Muscle of back (tissue), 13 donors: ENCODE measurements around the gene IL1B. TPM values are rescaled to one million over a fixed set of nuclear protein-coding genes. Genes with fewer than 3 reads are reported as not detected.

Experiments
- DNase-seq, 3 donors: peaks; one replicate each; pipeline versions ENCODE4 v3.0.0 to v3.0.0-alpha.2; 2013
- long read RNA-seq, 9 donors: transcript quantifications; one replicate each; lab custom pipeline, GENCODE V29; 2026
- polyA plus RNA-seq, 10 donors: library from polyadenylated mRNA; unstranded; fragments of 120-200 nt; gene quantifications; one replicate each; pipeline ENCODE4 v1.2.1, GENCODE V29; 2013; ENCODE audit not compliant: insufficient read length in 10 of 10

Gene IL1B
- polyA plus RNA-seq: 1 to 10 TPM in 2 of 10 donors, under 1 TPM in 7, not detected in 1; 0.34 to 4.9 (median 0.59) TPM
- long read RNA-seq, donor 1: 0 reads
- long read RNA-seq, donor 2: 0 reads
- long read RNA-seq, donor 3: 0 reads
- long read RNA-seq, donor 4: 0 reads
- long read RNA-seq, donor 5, partial matches to known transcripts: 0 of 1 reads
- long read RNA-seq, donor 5, other reads (novel, unspliced or antisense): 0 of 1 reads
- long read RNA-seq, donor 6: 0 reads
- long read RNA-seq, donor 7: 0 reads
- long read RNA-seq, donor 8: 0 reads
- long read RNA-seq, donor 9: 0 reads

GRCh38 chr2:112836695-112837117 is at the start of gene IL1B:
IL1B (minus strand) TSS chr2:112836779; CDS start chr2:112836229, 550 bp downstream.
- DNase-seq: peak in 1 of 3 donors; percentile 55

DNA sequence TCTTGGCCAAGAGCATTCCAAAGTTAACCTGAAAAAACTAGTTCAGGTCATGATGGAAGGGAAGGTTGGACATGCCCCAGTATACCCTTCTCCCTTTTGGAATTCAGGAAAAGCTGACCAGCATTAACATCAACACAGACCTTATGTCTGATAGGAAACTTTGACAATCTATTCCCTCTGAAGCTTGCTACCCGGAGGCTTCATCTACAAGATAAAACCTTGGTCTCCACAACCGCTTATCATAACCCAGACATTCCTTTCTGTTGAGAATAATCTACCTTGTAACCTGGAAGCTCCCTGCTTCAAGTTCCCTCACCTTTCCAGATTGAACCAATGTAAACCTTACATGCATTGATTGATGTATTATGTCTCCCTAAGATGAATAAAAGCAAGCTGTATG is 49.7 kb upstream of the IL1B start:
- DNase-seq: no peak

DNA sequence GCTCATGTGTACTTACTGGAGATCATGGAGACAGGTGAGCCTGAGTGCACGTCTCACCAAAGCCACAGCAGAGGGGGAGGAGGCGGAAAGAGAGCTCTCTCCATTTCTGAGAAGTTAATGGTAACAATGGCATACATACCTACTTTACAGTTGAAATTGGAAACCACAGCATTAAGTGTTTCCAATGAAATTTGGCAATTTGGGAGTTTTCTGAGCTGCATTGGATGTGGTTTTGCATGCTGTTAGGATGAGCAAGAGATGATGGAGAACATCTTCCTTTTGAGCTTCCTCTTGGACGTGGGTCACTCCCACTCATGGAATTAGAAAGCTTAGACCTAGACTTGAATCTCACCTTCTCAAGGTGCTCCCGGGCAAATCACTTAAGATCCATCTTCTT is 48.9 kb upstream of the IL1B start:
- DNase-seq: no peak

DNA sequence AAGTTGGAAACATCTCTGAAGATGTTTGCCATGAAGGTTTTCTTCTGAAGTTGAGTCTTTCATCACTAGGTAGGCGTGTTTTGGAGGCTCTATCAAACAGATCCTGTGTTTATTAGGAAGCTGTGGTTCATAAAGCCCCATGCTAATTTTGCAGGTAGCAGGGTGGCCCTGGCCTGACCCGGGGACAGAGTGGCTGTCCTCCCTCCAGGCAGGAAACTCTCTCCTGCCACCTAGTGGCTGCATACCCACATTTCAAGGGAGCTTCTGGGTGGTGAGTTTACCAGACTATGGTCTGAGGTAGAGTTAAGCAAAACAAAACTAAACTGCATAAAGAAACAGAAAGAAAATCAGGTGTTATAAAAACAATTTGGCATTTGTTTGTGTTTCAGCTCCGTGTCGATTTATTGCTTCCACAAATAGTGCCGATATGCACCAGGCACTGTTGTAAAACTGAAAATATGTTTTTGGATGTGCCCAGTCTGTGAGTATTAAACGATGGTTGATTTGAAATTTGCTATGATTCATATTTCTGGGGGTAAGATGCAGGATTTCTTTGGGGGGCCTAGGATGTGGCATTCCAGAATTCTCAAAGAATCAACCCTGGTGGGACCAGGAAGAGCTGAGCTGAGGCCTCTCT is 48.4 kb upstream of the IL1B start:
- peak in 2 of 3 donors; percentile 16 for DNase-seq

DNA sequence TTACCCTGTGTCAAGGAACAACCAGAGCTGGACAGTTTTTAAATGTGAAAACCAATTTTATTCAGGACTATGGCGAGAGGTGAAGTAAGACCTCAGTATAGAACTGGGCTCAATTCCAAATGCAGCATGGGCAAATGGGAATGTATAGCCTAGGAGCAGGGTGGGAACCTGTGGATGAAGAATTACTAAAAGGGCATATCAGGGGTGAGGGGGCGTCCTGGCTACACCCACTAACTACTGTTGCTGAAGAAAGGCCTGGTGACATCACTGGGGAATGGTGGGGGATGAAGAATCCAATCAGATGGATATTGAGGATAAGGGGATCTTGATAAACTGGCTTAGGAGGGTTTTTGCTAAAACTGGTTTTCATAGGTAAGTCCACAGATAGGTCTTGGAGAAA is 47.1 kb upstream of the IL1B start:
- no peak for DNase-seq

DNA sequence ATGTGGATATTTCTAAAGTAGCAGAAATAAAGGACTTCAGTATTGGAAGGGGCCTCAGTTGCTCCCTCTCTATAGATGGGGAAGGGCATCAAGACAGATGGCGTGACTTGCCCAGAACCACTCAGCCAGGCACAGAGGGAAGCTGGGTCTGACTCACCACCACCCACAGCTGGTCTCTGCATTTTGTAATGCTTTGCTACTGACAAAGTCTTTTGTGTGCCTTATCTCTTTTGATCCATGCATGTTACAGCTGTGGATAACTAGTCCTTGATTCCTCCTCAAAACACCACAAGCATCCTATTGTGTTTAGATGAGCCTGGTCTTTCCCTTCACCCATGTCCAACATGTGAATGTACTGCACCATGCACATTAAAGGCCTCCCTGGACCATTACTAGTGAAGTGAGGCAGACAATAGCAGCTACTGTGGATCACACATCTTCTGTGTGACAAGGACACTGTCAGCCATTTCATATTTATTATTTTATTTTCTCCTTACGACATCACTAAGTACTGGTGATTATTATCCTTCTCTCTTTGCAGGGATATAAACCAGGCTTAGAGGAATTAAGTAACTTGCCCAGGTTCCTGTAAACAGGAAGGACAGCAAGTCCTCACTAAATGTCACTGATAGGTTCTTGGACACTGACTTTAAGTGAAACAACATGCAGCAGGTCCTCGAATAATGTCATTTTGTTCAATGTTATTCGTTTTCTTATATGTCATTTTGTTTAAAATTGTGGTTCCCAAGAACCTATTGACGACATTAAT is 44.8 kb upstream of the IL1B start:
- peak in 1 of 3 donors; percentile 29 for DNase-seq

DNA sequence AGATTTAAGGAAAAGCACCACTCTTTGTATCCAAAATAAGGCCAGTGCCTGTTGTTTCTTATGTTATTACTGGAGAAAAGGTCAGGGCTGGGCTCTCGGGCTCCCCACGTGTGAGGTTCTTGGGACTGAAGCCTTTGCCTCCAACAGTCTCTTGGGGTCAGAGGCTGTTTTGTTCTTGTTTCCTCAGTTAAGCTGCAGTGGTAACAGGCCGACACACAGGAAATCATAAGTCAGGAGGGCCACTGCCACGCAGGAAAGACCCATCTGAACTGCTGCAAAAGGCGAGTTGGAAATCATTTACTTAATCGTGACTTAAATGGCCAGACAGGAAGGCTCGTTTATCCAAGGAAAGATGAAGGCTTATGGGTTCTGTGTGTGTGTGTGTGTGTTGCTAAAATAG is 44.1 kb upstream of the IL1B start:
- DNase-seq: no peak

- DNase-seq: no peak
These were observed 43.5 kb upstream of the IL1B start for GRCh38 chr2:112880091-112880531.

- no peak for DNase-seq
These were observed 43.0 kb upstream of the IL1B start for GRCh38 chr2:112879491-112880041.

DNA sequence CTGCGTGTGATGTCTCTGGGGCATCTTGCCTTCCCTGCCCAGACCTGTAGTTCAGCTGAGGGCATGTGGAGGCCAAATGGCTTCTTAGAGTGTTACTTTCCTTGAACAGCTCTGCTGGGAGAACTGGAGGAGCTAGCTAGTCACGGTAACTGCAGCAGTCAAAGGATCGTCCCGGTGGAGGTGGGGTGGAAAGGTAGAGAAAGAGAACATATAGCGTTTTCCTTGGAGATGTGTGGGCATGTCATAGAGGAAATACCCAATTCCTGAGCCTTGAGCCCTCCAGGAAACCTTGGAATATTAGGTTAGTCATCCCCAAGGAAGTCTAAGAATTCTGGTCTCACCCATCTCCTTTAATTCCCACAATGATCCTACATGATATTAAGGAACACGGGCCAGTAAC is 40.8 kb upstream of the IL1B start:
- DNase-seq: peak in 1 of 3 donors; percentile 22

DNA sequence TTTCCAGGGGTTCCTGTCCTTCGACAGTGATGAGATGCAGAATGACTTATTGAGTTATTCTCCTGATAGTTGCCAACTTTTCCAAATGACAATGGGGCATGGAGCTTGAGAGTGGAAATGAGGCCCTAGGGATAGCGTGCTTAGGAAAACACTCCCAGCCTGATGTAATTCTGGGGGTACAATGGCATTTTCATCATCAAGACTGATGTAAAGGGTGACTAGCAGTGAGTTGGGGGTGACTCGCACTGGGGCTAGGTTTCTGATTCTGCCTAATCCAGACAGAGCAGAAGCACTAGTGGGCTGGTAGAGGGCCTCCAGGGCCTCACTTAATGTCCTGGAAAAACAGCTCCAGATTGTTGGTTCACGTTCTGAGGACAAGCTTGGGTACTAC is 40.4 kb upstream of the IL1B start:
- no peak for DNase-seq

- no peak for DNase-seq
These were observed 39.8 kb upstream of the IL1B start for GRCh38 chr2:112876257-112876970.

GRCh38 chr2:112870841-112871835 is 34.6 kb upstream of the IL1B start:
- DNase-seq: no peak

DNA sequence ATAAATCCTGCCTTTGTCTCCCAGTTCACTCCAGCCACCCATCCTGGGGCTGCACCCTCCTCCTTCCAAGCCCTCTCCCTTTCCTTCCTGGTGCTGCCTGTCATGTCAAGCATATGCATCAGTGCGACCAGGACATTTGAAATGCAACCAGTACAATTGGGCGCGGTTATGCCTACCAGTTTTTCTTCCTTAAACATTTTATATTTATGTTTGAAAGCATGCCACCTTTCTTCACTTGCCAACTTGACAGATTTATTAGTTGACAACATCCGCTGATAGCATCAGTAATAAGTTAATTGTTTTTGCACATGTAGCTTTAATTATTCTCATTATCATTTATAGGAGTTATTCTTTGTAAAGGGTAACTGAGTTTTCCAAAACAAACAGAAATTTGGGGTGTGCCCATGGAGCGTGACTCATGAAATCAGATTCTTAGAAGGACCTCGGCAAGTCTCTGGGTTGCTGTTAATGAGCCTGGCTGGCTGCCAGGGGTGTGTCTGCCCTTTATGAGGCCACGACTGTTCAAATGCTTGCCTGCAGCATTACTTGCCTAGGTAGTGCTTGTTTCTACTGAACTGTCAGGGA is 32.8 kb upstream of the IL1B start:
- peak; percentile 4 to 50 (median 39) for DNase-seq

DNA sequence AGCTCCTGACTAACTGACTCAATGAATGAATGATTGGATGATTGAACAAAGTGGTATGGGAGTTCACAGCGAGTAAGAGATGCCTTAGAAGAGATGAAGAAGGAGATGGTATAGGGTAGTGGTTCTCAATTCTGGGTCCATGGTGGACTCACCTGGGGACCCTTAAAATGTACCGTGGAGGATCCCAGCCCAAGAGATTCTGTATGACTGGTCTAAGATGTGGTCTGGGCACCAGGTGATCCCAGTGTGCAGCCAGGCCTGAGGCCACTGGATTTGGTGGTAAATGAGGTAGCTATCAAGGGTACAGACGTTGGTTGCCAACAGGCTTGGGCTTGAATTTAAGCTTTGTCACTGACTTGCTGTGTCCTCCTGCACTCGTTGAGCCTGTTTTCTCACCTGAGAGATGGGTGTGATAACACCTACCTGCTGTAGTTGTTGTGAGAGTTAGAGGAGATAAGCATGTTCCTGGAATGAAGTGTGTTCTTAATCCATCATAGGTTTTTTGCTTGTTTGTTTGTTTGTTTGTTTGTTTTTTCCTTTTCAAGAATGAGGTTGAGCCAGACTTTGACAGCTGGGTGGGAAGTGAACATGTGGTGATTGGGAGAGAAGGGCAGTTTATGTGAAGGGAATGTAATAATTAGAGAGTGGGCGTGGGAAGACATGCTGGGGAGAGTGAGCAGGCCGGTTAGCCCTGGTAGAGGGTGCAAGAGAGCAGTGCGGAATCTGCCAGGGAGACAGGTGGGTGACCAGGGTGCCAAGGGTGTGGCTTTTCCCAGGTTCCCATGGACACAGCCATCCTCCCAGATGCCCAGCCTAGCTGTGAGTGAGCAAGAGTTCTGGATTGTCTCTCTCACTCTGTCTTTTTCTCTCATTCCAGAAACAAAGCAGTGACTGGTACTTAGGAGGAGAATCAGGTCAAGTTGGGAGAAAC is 31.4 kb upstream of the IL1B start:
- DNase-seq: no peak

DNA sequence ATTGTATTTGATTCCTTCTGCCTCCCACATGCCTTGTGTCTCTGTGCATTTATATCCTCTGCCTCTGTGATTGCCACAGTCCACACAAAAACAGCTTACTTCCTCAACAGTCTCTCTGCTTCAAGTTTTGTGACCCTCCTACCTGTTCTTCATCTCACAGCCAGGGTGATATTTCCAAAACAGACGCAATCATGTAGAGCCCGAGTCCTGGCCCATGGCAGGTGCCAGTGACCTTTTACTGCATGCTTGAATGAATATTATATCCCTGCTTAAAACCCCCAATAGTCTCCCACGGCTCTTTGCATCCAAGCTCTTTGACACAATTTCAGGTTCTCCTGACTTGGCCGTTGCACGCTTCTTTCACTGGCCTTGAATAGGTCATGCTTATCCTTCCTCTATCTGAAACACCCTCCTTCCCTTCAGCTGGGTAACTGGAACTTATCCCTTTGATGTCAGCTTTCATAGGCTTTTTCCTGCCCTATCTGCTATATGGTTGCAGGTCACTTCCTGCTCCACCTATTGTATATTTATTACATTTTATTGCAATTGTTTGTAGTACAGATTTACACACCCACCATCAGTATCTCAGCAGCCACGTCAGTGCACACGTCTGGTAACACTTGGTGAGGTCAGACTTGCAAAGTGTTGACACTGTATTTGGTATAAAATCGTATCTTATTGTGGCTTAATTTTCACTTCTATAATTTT is 29.7 kb upstream of the IL1B start:
- DNase-seq: no peak

DNA sequence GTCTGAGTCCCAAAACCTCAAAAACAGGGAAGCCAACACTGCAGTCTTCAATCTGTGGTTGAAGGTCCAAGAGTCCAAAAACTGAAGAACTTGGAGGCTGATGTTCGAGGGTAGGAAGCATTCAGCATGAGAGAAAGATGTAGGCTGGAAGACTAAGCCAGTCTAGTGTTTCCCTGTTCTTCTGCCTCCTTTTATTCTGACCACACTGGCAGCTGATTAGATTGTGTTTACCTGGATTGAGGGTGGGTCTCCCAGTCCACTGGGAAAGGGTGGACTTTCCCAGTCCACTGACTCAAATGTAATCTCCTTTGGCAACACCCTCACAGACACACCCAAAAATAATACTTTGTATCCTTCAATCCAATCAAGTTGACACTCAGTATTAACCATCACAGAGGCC is 27.5 kb upstream of the IL1B start:
- DNase-seq: no peak
